Right renal cortex interstitium (tissue), 3 donors: ENCODE measurements around the gene PTPRJ. TPM values are rescaled to one million over a fixed set of nuclear protein-coding genes. Genes with fewer than 3 reads are reported as not detected.
A peak's percentile ranks its signal among the peaks of the same experiment; 100 is the strongest.
"Not testable (repeated sequence)": the region's sequence is repeated elsewhere in the genome, so short reads cannot be mapped to it uniquely, and the experiment has no call there.

Experiments used
- DNase-seq, 3 donors: peaks; one replicate each; pipeline ENCODE4 v3.0.0-alpha.2; 2013; ENCODE audit warnings: low read depth in 3 of 3, low spot score in 2 of 3
- polyA plus RNA-seq, 3 donors: library from polyadenylated mRNA; unstranded; fragments of 120-200 nt; gene quantifications; one replicate each; pipeline ENCODE4 v1.2.1, GENCODE V29; 2013; ENCODE audit not compliant: insufficient read length in 3 of 3

The PTPRJ gene
- polyA plus RNA-seq, 3 donors: 23.5 to 25.6 (median 25.1) TPM

DNA sequence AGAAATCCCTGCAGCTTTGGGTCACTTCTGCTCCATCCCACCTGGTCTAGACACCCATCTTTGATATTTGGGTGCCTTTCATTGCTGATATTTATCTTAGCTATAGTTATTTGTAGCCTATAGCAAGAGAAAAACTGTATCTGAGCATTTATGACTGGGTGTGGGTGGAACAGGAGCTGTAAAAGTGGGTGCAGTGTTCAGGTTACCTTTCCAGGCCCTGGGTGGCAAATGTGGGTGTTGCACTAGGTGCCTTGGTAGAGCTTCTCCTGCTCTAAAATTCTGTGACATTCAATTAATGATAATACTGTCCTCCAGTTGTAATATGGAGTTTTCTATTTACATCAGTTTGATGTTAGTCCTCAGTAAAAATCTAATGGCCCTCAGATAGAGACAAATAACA is 157.9 kb downstream of the PTPRJ start:
- no peak for DNase-seq

GRCh38 chr11:48139896-48140295 is 159.5 kb downstream of the PTPRJ start:
- not testable (repeated sequence) for DNase-seq

DNA sequence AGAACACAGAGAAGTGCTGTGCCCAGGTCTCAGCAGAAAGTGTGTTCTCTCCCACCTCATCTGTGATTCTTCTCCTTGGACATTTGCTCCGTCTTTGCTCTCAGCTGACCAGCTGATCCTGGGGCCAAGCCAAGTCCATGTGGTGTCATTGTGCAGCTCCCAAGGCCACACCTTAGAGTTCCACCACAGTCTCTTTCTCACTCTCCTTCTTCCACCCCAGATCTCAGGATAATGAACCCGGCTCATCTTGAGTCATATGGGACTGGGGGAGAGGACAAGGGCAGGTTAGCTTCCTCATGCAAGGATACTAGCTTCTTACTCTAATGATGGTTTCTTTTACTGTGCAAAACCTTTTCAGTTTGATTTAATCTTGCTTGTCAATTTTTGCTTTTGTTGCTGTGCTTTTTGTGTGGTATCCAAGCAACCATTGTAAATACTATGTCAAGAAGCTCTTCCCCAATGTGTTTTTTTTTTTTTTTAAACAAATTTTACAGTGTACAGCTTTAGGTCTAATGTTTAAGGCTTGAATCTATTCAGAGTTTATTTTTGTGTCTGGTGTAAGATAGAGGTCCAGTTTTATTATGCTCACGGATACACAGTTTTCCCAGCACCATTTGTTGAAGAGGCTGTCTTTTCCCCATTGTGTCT is 161.2 kb downstream of the PTPRJ start:
- no peak for DNase-seq

GRCh38 chr11:48142889-48143288 is 162.5 kb downstream of the PTPRJ start:
- DNase-seq: no peak

GRCh38 chr11:48148749-48149148 is 168.4 kb downstream of the PTPRJ start:
- DNase-seq: no peak

- no peak for DNase-seq
These were observed 169.9 kb downstream of the PTPRJ start for GRCh38 chr11:48150213-48150612.

- no peak for DNase-seq
These were observed 173.8 kb downstream of the PTPRJ start for GRCh38 chr11:48154151-48154550.

- no peak for DNase-seq
These were observed 181.9 kb downstream of the PTPRJ start for GRCh38 chr11:48161951-48162884.

- no peak for DNase-seq
These were observed 182.5 kb downstream of the PTPRJ start for GRCh38 chr11:48162885-48163268.

- DNase-seq: no peak
These were observed 183.2 kb downstream of the PTPRJ start for GRCh38 chr11:48163360-48164100.

DNA sequence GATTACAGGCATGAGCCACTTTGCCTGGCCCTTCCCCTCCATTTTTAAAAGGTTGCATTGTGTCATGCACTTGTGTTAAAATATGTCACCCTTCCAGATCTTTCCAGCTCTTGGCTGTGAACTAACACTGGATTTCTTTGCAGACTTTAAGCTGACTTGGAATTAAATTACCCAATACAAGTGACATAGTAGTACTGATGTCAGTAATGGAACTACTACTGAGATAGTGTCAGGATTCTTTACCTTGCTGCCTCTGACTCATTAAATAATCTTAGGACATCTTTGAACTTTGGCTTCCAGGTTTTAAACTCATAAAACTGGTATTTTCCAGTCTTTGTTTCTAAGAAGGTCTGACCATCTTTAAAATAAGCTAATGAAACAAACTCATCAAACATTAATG is 184.5 kb downstream of the PTPRJ start:
- DNase-seq: no peak

GRCh38 chr11:48165426-48165825 is 185.1 kb downstream of the PTPRJ start:
- no peak for DNase-seq

DNA sequence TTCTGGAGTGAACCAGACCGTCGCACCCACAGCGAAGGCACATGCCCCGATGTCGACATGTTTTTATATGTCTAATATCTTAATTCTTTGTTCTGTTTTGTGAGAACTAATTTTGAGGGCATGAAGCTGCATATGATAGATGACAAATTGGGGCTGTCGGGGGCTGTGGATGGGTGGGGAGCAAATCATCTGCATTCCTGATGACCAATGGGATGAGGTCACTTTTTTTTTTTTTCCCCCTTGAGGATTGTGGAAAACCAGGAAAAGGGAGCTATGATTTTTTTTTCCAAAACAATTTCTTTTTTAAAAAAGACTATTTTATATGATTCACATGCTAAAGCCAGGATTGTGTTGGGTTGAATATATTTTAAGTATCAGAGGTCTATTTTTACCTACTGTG is 187.0 kb downstream of the PTPRJ start:
- DNase-seq: no peak

DNA sequence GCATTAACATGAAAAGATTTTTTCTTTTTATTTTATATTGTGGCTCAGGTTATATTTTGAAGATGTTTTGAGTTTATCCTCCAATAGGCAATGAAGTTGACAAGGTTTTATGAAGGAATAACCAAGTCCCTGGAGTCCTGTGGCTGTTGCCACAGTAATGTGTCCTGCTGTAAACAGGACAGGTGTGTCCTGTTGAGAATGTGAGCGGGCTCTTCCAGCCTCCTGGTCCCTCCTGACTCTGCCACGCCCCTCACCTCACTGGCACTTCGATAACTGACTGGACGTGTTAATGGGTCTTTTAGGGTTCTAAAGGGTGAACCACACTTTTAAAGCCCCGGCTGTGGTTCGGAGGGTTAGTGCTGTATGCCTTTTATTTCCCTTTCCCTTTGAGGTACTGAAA is 188.5 kb downstream of the PTPRJ start:
- no peak for DNase-seq

GRCh38 chr11:48169259-48169658 is 188.9 kb downstream of the PTPRJ start:
- DNase-seq: no peak

DNA sequence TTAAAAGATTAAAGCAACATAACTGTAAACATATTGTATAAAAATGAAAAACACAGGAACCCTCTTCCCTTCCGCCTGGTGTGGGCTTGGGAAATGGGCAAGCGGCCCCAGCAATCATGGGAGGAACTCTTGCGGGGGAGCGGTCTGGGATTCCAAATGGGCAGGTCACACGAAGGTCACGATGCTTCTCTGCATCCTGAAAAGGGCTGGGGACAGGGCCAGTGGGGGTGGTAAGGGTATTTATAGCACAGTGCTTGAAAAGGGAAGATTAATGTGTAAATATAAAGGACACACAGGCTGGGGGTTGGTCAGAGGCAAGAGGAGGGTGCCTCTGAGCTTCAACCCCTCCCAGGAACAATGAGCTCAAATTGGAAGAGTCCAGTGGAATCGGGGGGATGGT is 189.4 kb downstream of the PTPRJ start:
- no peak for DNase-seq

- DNase-seq: no peak
These were observed 190.2 kb downstream of the PTPRJ start for GRCh38 chr11:48170241-48171233.

- peak in 1 of 3 donors; percentile 39 for DNase-seq
These were observed 192.7 kb downstream of the PTPRJ start for GRCh38 chr11:48172818-48173609.

- DNase-seq: no peak
These were observed 197.3 kb downstream of the PTPRJ start for GRCh38 chr11:48177661-48178060.
